OCI-M2 (cell line): Measurements from ENCODE around the gene CDH1.
A peak's percentile ranks its signal among the peaks of the same experiment; 100 is the strongest.
"Not testable (repeated sequence)": the region's sequence is repeated elsewhere in the genome, so short reads cannot be mapped to it uniquely, and the experiment has no call there.

ENCODE experiments used
- DNase-seq: peaks from one replicate; lab custom pipeline; 2025; ENCODE audit not compliant: unreplicated experiment; lab: John Stamatoyannopoulos, UW

Gene CDH1

DNA sequence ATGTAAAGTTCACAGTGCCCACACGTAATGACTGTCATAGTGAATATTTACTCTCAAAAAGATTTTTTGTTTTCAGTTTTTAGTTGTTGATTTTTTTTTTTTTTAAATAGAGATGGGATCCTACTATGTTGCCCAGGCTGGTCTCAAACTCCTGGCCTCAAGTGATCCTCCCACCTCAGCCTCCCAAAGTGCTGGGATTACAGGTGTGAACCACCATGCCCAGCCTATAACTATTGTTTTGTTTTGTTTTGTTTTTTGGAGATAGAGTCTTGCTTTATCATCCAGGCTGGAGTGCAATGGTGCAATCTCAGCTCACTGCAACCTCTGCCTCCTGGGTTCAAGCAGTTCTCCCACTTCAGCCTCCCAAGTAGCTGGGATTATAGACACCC lies 50.3 kb downstream of the CDH1 start:
- not testable (repeated sequence) for DNase-seq

DNA sequence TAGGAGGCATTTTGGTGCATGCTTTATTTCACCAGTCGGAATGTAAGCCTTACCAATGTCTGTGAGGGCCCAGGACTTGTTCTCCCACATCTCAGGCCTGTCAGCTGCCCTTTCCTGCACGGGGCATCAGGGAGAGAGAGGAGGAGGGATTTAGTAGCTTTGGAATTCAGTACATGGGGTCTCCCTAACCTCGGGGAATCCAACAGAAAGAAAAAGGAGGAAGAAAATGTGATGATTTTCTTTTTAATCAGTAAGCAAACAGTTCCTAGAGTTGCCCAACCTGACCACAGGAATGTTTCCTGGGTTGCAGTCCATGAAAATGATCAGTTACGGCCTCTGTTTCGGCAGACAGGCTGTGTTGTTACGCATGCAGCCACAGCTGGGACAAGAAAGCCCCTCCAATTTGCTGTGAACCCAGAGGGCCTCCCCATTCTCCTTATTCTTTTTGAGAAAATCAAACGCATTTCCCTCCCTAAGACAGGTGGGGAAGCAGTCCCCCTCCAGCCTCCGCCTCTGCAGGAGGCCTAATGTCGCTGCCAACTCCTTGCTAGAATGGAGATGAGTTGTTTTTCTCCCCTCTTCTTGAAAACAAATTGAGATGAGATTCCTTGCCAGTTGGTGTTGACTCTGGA lies 53.2 kb downstream of the CDH1 start:
- DNase-seq: no peak

DNA sequence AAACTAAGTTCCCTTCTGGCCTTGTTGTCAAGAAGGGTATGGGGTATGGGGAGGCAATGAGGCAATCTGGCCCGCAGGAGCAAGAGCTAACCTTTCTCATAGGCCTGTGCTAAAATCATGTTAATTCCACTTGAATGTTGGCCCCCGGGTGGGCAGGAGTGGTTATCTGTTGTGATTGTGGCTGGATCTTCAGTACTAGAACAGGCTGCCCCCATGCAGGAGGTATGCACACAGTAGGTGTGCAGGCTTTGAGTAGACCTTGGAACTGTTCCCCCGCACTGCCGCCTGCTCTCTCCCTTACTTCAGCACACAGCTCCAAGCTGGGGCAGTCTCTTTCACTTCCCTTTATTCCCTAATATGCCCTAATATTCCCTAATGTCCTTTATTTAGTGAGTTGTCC lies 53.9 kb downstream of the CDH1 start:
- DNase-seq: no peak

DNA sequence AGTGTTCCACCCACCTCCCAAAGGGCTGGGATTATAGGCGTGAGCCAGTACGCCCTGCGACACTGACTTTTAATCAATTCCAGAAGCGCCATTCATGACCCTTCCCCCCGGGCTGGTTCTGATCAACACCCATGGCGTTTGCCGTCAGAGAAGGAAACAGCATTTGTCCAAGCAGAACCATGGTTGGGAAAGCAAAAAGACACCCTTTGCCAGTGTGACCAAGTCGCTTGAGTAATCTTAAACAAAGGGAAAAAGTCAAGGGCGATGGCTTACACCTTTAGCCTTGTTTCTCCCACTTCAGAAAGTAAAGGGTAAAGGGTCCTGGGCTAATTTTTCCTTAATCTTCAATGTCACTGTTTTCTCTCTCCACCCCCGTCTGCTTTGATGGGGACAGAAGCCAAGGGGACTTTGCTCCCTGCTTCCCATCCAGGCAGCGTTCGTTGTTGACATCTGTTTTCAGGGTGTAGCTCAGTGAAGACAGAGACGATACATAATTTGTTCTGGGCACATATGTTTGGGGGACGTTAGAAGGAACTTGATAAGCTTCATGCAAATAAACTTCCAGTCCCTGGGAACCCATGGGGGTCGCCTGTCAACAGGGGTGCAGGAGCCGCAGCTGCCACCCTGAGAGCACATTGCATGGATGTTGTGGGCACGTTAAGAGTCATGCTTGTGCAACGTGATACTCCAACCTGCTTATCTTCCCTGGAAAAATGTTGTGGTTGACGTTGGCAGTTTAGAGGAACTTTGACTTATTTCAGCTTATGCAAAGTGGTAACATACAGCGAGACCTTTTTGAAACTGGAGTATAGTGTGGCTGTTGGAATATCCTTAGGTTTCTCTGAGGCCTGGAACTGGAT lies 55.6 kb downstream of the CDH1 start:
- DNase-seq: peak; percentile 29

DNA sequence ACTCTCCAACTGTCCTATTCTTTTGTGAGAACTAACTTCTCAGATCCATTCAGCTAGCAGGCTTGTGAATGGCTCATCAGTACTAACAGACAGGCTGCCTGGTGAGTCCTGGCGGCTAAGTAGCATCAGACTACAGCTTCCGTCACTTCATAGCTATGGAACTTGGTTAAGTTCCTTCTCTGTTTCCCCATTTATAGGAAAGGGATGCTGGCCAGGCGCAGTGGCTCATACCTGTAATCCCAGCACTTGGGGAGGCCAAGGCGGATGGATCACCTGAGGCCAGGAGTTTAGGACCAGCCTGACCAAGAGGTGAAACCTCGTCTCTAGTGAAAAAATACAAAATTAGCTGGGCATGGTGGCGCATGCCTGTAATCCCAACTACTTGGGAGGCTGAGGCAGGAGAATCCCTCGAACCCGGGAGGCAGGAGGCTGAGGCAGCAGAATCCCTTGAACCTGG lies 56.3 kb downstream of the CDH1 start:
- no peak for DNase-seq

DNA sequence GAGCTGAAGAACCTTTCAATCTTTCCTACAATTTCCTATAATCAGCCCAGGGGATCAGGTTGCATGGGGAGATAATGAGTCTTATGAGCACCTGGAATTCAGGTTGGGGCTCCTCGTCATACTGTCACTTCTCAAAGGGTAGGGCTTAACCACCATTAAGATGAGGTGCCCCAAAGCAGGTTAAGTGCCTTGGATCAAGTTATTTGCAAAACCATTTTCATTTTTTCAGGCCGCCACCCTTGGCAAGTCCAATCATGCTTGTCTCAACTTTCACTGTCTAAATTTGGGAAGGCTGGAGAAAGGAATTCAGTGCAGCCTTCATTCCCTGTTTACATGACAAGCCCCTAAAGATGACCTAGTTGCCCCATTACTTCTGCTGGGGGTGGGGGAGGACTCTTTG lies 61.3 kb downstream of the CDH1 start:
- DNase-seq: no peak

DNA sequence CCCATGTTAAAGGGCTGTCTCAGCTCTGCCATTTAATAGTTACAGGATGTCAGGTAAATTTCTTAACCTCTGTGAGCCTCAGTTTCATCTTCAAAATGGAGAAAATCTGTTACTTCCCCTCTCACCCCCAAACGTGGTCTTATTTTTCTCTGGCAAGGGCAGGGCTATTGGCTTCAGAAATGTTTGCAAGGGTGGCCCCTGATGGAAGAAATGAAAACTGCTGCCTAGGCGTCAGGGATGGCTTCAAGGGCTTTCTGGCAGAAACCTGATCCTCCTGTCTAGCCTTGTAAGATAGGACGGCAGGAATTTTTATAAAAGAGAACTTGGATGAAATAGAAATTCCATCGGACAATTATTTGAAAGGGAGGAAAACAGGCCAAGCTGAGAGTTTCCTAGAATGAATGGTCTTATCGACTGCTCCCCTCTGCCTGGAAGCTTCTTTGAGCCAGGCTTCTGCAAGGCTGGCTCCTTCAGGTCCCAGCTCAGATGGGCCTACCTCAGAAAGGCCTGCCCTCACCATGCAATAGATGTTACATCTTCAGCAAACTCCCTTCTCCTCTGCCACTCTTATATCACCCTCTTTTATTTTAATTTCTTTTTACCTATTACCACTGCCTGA lies 63.3 kb downstream of the CDH1 start:
- DNase-seq: no peak

DNA sequence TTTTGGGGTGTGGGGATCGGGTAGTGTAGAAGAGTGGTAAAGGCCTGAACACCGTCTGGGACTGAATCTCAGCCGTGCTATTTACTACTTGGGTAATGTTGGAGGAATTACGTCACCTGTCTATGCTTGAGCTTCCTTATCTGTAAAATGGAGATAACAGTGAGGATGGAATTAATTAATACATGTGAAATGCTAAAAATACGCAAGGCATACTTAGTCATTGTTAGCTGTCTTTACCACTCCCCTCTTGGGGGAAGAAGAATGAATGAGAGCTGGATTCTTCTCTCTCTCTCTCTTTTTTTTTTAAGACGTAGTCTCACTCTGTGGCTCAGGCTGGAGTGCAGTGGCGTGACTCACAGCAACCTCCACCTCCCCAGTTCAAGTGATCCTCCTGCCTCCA lies 65.1 kb downstream of the CDH1 start:
- DNase-seq: no peak

DNA sequence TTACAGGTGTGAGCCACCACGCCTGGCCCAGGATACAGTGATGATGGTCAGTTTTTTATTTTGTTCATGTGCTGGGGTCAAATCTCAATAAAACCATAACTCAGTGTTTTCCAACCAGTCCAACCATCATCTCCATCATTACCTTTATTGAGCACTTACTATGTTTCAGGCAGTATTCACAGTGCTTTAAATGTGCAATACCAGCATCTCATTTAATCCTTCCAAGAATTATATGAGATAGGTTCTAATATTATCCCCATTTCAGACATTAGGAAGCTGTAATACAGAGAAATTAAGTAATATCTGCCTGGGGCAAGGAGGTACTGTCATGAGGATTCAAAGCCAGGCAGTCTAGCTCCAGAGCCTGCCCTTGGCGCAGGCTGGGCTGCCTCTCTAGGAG lies 69.3 kb downstream of the CDH1 start:
- DNase-seq: no peak

DNA sequence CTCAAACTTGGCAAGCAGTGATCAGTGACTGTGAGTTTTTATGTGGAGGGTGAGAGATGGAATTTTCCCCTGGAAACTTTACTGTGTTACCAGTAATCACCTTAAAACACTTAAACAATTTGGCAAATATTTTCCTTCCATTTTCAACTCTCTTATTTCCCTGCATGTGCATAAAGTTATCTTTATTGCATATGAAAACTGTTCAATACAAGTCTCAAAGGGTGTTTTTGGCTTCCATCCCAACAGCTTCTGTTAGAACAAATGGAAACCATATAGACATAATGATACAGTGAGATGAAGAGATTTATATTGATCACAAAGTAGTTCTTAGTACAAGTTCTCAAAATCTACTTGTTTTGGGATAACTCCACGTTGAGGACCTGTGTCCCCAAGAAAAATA lies 69.9 kb downstream of the CDH1 start:
- DNase-seq: no peak

DNA sequence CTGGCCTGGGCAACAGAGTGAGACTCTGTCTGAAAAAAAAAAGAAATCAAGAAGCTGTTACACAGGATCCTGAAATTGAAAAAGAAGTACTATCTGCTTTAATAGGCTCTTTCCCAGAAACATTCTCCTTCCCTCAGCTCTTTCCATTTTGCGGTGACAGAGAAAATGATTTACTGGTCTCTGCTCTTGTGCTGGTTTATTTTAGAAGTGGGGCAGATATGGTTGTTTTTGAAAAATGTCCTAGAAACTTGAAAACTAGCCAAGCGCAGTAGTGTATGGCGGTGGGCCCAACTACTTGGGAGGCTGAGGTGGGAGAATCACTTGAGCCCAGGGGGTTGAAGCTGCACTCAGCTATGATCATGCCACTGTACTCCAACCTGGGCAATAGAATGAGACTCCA lies 77.4 kb downstream of the CDH1 start:
- DNase-seq: no peak

DNA sequence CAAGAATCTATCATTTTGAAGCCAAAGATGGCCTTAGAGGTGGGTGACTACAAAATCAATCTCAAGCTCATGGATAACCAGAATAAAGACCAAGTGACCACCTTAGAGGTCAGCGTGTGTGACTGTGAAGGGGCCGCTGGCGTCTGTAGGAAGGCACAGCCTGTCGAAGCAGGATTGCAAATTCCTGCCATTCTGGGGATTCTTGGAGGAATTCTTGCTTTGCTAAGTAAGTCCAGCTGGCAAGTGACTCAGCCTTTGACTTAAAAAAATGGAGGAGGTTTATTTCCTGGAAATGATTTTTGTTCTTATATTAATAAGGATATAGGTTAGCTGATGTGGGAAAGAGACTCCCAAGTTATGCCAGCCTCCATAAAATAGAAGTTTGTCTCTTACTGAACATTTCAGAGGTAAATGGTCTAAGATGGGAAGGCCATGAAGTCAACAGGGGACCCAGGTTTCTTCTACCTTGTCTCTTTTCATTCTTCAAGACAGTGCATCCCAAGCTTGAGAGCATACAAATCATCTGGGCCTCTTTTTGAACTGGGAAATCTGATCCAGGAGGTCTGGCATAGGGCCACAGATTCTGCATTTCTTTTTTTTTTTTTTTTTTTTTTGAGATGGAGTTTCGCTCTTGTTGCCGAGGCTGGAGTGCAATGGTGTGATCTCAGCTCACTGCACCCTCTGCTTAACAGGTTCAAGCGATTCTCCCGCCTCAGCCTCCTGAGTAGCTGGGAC lies 86.5 kb downstream of the CDH1 start:
- no peak for DNase-seq

DNA sequence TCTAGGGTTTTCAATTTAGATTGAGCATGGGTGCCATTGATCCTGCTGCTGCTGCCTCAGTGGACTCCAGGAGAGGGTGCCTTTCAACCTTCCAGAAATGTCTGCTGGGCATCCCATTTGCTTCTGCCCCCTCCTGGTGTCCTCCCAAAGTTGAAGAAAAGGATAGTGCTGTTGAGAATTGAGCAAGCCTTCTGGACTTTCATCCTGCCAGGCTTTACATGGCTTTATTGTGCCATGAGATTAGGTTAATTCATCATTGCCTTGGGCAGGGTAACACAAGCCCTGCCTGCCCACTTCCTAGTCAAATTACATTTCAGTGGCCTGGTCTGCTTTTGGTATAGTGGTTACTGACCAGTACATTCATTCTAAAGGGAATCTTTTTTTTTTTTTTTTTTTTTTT lies 88.3 kb downstream of the CDH1 start:
- DNase-seq: no peak

DNA sequence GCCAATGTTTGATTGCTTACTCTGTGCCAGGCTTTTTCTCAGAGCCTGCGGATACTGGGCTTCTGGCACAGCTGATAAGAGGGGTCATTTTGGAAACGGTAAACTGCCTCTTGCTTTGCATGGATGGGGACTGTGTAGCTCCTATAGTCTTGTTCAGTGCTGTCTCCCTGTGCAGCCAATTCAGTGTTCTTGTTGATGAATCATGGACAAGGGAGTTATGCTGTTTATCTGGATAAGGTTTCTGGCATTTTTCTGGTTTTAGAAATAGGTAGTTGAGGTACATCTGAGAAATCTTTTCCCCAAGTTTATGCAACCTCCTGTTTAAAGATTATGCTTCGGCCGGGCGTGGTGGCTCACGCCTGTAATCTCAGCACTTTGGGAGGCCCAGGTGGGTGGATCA lies 89.6 kb downstream of the CDH1 start:
- no peak for DNase-seq

DNA sequence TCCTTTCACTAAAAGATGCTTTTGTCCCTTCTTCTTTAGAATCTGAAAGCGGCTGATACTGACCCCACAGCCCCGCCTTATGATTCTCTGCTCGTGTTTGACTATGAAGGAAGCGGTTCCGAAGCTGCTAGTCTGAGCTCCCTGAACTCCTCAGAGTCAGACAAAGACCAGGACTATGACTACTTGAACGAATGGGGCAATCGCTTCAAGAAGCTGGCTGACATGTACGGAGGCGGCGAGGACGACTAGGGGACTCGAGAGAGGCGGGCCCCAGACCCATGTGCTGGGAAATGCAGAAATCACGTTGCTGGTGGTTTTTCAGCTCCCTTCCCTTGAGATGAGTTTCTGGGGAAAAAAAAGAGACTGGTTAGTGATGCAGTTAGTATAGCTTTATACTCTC lies 96.2 kb downstream of the CDH1 start:
- no peak for DNase-seq

DNA sequence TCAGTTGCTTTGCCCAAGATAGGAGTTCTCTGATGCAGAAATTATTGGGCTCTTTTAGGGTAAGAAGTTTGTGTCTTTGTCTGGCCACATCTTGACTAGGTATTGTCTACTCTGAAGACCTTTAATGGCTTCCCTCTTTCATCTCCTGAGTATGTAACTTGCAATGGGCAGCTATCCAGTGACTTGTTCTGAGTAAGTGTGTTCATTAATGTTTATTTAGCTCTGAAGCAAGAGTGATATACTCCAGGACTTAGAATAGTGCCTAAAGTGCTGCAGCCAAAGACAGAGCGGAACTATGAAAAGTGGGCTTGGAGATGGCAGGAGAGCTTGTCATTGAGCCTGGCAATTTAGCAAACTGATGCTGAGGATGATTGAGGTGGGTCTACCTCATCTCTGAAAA lies 97.5 kb downstream of the CDH1 start:
- no peak for DNase-seq

DNA sequence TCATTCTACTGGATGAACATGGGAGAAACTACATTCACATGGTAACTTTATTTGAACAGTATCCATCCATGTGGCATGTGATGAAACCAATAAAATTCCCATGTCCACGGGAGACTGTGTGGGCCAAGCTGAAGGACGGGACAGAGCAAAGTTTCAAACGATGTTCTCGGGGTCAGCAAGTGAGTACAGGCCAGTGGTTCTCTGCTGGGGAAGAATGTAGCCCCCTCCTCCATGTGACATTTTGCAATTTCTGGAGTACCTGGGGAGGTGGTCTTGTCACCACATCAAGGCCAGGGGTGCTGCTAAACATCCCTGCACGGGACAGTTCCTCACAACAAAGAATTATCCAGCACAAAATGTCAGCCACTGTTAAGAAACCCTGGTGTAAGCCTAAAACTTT lies 98.9 kb downstream of the CDH1 start:
- no peak for DNase-seq

DNA sequence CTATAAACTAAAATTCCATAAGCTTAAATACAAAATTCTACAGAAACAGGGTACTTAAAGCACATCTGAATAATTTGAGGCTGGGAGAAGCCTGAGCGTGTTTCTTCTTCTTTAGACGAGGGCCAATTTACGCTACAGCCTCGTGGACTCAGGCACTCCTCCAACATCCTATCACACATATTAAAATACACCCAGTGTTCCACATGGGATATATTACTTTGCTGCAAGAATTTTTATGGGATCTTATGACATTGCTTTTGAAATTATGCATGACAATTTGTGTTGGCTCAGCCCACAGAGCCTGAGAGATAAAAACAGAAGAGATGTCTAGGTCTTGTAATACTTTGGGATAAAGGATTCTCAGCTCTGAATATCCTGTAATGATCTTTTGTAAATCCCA lies 102.7 kb downstream of the CDH1 start:
- no peak for DNase-seq

DNA sequence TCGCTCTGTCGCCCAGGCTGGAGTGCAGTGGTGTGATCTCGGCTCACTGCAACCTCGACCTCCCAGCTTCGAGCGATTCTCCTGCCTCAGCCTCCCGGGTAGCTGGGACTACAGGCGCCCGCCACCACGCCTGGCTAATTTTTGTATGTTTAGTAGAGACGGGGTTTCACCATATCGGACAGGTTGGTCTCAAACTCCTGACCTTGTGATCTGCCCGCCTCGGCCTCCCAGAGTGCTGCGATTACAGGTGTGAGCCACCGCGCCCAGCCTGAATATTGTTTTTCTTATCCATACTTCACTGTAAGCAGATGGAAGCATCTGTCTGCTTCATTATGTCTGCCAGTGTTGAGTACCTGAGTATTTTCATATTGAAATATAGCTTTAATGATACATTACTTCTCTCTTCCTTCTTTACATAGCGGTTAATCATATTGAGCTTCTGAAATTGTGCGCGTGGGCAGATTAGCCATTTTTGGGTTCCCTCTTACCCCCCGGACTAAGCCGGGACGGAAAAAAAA lies 105.9 kb downstream of the CDH1 start:
- DNase-seq: not testable (repeated sequence)

DNA sequence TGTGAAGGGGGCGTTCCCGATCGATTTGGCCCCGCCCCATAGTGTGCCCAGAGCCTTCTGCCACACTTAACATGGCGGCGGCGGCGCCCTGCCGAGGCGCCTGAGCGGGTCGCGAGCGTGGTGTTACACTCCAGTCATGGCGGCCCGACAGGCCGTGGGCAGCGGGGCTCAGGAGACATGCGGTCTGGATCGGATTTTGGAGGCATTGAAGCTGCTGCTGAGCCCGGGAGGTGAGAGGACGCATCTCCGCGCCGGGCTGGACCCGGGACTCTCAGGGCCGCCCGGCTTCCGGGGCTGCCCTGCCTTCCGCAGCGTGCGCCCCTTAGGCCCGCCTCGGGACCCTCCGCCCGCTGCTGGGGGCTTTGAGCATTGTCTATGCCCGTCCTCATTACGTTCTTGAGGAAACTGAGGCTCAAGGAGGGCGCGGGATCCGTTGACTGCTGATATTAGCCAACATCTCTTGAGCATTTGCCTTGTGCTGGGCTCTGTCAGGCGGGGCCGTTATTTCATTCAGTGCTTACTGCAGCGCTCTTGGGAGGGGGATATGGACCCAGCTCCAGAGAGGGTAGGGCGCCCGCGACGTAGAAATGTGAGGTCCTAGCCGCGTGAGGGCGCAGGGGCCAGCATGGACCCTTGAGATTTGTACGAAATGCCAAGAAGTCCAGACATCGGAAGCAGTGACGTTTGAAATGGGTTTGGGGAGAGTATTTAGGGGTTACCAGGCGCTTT lies 106.6 kb downstream of the CDH1 start, which contains the start of gene TANGO6:
TSS of gene TANGO6 (plus strand) at position 50 of the 729 bp plus-strand sequence. CDS start at position 137, 87 bp downstream.
- DNase-seq: peak; percentile 54

DNA sequence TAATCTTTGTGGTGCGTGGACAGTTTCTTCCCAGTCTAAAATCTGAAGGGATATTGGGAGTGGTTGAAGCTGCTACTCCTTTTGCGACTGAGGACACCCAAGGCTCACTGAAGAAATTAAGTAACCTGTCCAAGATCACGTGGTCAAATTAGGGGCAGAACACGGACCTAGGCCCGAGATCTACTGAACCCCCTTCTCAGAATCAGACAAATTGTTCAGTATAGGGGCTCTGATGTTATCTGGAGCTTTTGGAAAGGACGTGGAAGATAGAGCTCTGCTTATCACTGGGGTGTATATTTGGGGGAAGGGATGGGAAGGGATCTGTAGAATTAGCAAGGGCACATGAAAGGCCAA lies 107.1 kb downstream of the CDH1 start:
- DNase-seq: no peak
